Activated T-helper 1 cell treated with Interleukin-2 at 50 U/mL for 16 hours (primary cell): ENCODE measurements around the gene HRH2.

Experiments used
- DNase-seq: peaks from one replicate; pipeline ENCODE4 v3.0.0-alpha.2; 2020; ENCODE audit warnings: low read depth

Gene HRH2

DNA sequence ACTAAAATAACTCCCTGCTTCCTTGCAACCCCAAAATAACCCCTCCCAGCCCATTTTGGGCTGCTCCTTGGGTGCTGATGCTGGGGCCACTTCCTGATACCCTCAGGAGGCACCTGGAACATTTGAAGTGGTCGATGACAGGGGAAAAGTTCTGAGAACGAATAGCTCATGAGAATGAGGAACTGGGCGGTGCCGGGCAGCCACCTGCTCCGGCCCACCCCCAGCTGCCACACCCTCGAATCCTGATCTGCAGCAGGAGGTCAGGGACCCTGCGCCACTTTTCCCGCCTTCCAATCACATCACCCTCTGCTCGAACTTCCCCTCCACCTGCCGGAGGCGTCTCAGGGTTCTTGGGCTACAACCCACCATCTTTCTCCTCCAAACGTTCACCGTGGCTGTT lies 19.7 kb downstream of the HRH2 start:
- no peak for DNase-seq

DNA sequence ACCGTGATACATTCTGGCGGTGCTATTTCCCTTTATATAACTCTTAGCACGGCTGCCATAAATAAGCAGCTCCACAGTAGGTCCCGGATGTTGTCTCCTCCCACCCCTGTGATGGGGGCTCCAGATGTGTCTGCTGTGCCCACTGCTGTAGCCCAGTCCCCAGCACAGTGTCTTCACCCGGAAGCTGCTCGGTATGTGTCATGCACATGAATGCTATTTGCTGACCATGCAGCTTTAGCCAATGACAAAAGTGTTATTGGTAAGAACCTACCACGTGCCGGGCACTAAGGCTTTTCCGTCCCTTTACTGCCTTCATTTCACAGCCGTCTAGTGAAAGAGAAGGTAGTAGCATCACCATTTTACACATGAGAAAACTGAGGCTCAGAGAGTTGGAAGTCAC lies 20.2 kb downstream of the HRH2 start:
- no peak for DNase-seq

DNA sequence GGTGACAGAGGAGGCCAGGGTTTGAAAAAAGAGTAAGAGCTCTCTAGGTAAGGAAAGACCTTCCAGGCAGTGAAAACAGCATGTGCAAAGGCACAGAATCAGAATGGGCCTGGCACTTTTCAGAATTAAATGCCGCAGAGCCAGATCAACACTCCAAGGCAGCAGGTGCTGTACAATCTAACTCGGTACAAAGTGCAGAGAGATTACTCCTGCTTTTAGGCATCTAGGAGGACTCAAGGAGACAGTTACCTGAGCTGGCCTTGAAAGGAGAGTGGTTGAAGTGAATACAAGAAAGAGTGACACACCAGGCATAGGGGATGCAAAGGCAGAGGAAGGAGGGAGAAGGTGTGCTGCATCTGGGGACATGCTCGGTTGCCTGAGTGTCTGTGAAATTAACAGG lies 21.5 kb downstream of the HRH2 start:
- DNase-seq = no peak

DNA sequence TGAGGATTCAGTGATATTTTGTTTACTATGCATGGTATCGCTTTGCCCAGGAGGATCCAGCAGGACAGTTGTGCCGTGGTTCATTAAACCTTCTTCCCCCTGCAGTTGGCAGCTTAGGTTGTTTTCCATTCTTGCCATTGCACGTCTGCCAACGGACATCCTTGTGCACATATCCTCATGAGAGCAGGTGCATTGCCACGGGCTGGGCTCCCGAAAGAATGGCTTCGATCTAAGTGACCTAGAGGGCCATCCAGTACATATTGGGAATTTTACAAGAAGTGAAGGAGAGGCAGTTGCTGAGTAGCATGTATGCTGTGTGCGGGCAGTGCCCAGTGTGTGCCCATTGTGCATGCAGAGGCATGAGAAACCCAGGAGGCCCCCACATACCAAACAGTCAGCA lies 22.1 kb downstream of the HRH2 start:
- DNase-seq = no peak

DNA sequence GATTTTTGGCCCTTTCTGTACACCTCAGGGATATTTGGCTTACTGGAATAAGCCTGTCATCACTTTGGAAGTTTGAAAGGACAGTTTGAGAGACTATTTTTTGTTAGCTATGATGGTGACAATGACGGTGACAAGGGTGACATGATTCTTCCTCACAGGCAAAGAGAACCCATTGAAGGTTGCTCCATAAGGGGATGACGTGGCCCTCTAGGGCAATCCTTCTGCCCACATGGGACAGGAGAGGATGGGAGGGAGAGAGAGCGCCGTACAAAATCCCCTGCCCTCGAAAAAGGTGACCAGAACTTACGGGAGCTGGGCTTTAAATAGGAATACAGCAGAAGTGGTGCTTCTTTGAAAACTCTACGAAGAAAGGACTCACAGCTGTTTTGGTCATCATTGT lies 22.6 kb downstream of the HRH2 start:
- no peak for DNase-seq

DNA sequence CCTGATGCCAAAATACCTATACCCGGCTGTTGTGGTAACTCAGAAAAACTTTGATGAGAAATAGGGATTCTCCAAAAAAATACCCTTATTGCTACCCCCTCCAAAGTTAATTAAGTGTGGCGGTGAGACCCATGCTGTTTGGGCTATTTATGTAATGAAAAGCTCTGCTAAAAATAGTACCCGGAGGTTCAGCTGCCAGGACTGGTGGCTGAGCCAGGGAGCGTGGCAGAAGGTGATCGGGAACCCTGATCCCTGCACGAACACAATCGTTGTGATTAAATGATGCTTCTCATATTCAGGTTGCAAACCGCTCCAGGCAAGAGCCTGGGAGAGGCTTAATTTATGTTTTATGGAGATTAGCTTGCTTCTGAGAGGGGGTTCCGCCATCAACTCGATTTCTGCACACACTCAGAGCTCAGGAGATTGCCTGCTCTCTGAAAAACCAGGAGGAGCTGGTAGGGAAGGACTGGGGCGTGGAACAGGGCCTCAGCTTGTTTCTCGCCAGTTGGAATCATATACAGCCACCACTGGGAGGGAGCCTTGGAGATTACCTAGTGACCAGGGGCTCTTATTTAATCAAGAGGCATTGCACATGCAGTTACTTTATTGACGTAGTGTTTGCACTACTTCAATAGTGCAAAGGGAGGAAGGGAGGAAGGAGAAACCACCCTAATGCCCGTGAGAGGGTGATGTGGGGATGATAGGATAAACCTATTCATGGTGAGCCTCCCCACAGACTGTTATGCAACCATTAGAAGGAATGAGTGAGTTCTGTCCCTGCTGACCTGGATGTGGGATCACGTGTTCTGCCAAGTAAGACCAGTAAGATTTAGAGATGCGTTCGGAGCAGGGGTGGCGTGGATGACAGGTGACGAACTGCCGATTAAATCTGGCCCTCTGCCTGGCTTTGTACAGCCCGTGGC lies 23.4 kb downstream of the HRH2 start:
- no peak for DNase-seq

DNA sequence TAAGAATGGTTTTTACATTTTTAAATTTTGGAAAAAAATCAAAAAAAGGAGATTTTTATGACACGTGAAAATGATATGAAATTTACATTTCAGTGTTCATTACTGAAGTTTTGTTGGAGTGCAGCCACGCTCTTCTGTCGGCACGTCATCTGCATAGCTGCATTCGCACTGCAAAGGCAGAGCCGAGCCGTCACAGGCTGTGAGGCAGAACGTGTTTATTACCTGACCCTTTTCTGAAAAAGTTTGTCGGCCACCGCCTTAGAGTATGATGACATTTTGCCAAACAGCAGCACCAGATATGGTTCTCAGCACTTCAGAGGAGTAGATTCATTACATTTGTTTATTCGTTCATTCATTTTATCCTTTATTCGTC lies 24.1 kb downstream of the HRH2 start:
- DNase-seq = no peak

DNA sequence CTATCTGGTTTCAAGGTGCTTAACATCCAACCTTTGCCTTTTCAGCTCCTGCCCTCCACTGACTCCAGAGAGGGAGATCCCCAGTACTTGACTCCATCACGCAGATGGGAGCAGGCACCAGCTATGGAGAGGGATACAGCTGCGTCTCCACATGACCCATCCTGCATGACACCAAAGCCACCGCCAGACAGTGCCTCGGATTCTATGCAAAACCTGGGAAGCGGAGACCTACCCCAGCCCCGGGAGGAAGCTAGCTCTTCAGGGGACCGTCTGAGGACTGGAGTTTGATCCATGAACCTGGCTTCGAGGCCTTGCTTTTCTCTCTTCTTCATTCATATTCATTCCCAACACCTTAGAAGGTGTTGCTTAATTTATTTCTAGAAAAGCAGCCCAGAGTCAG lies 24.8 kb downstream of the HRH2 start:
- DNase-seq = no peak

DNA sequence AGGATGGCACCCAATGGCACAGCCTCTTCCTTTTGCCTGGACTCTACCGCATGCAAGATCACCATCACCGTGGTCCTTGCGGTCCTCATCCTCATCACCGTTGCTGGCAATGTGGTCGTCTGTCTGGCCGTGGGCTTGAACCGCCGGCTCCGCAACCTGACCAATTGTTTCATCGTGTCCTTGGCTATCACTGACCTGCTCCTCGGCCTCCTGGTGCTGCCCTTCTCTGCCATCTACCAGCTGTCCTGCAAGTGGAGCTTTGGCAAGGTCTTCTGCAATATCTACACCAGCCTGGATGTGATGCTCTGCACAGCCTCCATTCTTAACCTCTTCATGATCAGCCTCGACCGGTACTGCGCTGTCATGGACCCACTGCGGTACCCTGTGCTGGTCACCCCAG lies 25.4 kb downstream of the HRH2 start:
- no peak for DNase-seq

DNA sequence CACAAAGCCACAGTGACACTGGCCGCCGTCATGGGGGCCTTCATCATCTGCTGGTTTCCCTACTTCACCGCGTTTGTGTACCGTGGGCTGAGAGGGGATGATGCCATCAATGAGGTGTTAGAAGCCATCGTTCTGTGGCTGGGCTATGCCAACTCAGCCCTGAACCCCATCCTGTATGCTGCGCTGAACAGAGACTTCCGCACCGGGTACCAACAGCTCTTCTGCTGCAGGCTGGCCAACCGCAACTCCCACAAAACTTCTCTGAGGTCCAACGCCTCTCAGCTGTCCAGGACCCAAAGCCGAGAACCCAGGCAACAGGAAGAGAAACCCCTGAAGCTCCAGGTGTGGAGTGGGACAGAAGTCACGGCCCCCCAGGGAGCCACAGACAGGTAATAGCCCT lies 26.1 kb downstream of the HRH2 start:
- DNase-seq = no peak

DNA sequence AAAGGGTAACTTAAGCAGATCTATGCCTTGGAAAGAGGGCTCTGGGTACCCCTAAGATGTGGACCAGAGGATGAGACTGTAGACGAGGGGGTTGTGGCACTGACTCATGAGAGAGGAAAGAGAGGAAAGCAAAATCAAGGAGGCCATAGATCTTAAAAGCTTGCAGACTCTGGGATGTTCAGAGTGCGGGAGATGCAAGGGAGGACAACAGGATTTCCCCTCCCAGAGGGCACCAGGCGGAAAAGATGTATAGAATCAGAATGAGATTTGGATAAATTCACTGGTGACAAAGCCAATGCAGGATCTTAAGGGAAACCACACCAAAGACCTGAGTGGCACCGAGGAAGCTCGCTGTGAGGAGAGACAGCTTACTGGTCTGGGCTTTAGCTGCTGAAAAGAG lies 27.1 kb downstream of the HRH2 start:
- DNase-seq = no peak

DNA sequence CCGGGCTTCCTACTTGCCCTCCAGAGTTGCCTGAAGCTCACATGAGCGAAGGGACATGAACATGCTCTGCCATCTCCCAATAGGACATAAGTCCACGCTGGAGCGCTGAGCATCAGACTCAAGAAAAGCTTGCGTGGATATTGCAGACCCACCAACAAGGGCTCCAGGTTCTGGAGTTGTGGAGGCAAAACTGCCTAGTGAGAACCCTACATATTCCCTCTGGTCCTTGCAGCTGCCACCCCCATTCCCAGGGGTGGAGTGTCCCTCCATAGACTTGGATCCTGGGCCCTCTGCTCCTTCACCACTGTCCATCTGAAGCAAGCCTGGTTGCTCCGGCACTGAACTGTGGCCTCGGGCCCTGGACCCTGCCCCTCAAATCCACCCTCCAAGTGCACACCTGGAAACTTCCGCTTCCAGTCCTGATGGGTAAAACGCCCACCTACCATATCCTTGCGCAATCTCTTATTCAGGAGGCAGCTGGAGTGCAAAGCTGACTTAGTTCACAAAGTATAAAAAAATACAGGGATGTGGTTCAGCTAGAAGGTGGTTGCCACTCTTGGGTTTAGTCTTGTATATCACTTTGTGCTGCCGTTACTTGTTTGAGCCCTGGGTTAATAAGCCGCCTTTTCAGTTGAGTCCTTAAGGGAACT lies 28.0 kb downstream of the HRH2 start:
- no peak for DNase-seq

DNA sequence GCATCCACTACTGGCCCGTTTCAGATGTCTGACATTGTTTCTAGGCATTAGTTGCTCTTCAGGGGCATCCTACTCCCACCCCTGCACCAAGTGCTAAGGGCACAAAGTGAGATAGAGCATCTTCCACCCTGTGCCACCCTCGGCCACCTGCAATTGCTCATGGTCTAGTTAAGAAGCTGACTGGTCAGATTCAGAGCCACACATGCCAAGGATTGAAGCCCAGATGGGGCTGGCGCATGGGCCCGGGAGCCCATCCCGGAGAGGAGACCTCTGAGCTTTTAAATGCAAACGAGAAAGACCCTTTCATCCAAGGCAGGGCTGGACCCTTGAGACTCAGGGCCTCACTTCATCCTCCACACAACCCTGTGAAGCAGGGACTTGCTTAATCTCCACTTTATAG lies 28.5 kb downstream of the HRH2 start:
- DNase-seq = no peak

DNA sequence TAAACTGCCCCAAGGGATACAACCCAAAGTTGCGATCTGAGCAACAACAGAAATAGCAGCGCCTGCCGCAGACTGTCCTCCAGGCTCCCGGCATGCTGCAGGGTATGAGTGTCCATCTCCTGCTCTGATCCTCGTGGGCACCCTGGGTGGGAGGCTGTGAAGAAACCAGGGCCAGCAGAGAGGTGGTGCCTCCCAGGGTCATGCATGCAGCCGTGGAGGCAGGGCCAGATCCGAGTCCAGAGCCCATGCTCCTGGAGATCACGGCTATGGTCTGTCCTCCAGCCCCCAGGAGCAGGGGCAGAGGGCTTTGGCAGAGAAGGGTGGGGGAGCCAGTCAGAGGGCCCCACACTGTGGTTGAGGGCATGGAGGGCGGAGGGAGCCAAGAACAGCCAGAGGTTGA lies 29.0 kb downstream of the HRH2 start:
- no peak for DNase-seq

DNA sequence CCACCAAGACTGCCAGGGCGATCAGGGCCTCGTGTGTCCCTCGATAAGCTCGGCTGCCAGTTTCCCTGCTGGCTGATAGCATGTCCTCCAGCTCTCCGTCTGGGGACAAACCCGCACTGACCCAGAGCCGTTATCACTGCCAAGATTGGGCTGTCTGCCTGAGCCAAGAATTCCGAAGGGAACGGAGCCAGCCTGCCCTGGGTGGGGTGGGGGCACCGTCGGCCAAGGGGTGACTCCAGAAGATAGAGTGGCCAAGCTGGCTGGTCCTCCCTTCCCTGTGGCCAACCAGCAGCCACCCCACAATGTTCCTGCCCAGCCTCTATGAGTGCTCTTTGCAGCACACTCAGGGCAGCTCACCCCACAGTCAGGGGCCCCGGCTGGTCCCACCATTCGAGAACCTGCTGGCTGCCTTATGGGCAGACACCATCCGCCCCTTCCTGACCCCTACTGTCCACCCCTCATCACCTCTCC lies 29.4 kb downstream of the HRH2 start:
- DNase-seq = no peak

DNA sequence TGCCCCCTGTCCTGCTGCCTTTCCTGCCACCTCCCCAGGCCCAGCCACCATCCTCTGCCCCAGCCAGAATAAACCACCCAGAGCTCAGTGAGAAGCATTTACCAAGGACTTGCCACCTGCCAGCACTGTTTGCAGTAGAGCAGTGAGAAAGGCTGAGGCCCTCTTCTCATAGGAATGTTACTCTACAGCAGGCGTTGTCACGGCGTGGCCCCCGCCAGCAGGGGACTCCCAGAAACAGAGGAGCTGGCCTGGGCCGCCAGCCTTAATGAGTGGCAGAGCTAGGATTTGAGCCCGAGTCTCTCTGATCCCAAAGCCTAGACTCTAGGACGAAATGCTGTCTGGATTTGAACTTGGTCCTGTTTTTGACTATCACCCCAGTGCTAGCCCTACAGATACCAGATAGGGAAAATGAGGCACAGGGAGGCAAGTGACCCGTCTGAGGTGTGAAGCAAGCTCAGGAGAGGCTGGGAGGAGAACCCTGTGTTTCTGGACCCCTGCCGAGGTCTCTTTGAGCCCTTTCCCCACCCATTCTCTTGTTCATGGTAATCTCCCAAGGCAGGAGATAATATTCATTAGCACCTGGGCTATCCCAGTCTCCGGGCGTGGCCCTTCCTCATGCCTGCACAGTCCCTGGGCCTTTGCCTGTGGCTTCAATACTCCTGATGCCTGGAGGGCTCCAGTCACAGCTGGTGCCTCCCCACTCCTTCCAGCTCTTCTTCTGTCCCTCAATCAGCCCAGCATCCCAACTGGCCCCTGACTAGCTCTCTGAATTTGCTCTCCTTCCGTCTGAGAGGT lies 30.7 kb downstream of the HRH2 start:
- DNase-seq = no peak

DNA sequence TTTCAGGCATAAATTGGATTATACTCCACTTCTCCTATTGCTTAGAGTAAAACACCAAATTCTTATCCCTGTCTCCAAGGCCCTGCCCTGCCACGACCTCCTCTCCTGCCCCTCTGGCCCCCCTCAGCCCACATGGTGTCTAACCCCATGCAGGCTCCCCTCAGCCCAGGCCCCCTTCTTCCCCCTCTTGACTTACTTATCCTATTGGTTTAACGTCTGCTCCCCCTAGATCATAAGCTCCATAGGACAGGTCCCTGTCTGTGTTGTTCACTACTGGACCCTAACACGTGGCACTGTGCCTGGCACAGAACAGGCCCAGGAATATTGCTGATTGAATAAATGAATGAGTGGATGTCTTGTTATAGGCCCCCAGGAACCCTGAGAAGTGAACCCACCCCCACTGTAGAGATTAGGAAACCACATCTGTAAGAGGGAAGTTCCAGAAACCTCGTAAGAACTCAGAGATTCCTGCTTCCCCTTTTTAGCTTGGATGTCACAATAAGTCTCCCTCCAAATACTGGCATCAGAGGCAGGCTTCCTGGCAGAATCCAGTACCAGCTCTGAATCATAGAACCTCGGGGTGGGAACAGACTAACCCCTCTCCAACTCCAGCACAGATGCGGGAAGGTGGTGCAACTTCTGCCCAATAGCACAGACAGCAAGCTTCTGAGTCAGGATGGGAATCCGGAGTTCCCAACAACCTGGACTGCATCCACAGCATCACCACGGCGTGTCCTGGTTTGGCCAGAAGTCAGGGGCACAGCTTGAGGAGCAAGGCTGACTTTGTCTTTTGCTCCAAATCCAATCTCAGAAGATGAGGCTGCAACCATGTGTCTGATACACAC lies 31.5 kb downstream of the HRH2 start:
- no peak for DNase-seq

DNA sequence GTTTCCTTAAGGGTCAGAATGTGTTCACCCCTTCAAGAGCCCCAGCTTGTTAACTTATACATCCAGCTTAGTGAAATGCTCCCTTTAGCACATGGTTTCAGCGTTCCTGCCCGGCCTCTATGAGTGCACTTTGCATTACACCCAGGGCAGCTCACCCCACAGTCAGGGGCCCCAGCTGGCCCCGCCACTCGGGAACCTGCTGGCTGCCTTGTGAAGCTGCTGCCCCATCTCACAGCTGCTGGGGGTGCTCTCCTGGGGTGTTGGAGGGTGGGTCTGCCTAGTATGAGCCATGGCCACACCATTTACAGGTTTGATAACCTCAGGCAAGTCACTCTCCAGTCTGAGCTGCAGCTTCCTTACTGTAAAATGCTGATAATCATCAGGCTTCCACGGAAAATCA lies 32.2 kb downstream of the HRH2 start:
- DNase-seq = no peak

DNA sequence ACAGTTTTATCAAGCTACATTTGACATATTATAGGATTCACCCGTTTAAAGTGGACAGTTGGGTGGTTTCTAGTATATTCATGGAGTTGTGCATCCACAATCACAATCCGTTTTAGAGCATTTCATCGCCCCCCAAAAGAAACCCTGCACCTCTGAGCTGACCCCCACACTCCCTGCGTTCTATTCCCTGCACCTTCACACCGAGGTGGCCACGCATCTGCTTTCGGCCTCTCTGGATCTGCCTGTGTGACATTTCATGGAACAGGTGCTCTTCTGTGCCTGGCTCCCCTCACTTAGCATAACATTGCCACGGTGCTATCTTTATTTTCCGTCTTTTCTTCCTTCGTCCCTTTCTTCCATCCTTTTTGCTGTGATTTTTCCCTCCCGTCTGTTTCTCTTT lies 32.7 kb downstream of the HRH2 start:
- DNase-seq = no peak

DNA sequence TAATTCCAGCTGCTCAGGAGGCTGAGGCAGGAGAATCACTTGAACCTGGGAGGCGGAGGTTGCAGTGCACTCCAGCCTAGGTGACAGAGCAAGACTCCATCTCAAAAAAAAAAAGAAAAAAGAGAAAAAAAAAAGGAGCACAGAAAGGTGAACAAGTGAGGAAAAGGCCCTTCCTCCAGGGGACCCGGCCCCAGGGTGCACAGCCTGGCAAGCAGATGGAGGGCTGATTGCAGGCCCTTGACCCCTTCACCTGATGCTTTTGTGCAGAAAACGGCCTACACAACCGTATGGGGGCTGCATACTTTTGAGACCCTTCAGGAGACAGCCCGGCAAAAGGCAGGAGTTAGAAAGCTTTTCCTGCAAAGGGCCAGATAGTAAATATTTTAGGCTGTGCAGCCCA lies 33.9 kb downstream of the HRH2 start:
- DNase-seq = no peak

DNA sequence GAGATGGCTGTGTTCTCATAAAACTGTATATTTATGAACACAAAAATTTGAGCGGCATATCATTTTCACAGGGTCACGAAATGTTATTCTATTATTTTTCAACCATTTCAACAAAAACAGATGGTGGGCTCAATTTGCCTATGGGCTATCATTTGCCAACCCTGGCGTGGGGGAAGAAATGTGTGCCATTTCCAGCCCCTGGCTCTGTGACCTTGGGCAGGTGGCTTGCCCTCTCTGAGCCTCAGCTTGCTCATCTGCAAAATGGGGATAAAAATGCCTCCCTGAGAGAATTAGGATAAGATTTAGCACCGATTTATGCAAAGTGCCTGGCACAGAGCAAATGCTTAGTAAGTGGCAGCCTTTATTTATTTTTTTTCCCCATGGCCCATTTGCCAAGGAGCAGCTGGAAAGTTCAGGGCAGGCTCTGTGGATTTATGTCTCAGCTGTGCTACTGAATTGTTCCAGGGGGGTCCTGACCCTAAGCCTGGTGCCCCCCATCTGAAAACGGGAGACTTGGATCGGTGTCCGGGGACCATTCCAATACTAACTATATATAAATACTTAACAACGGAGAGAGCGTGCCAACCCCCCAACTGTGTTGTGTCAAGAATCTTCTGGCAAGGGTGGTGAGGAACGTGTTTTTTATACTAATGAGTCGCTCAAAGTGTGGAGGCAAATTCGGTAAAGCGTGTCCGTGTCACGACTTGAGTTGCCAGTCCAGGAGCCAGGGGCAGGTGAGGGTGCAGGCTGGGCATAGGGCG lies 34.5 kb downstream of the HRH2 start:
- DNase-seq = no peak
